NCI-H446 (cell line): Measurements from ENCODE around the gene SERPINB10.

Source experiments
- DNase-seq, 2 experiments: peaks; one replicate each; lab custom pipeline; 2025; lab: John Stamatoyannopoulos, UW

SERPINB10 gene, protein sequence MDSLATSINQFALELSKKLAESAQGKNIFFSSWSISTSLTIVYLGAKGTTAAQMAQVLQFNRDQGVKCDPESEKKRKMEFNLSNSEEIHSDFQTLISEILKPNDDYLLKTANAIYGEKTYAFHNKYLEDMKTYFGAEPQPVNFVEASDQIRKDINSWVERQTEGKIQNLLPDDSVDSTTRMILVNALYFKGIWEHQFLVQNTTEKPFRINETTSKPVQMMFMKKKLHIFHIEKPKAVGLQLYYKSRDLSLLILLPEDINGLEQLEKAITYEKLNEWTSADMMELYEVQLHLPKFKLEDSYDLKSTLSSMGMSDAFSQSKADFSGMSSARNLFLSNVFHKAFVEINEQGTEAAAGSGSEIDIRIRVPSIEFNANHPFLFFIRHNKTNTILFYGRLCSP

GRCh38 chr18:63907664-63908063 lies at the start of gene SERPINB10:
SERPINB10 (plus strand) TSS chr18:63907958; CDS start chr18:63915511, 7,553 bp downstream.
- no peak for DNase-seq

DNA sequence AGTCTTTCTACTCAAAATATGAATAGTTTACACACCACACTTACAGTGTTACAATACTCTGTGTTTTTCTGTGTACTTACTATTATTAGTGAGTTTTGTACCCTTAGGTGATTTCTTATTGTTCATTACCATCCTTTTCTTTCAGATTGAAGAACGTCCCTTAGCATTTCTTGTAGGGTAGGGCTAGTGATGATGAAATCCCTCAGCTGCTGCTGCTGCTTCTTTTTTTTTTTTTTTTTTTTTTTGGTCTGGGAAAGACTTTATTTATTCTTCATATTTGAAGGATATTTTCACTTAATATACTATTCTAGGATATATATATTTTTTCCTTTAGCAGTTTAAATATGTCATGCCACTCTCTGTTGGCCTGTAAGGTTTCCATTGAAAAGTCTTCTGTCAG lies 49.3 kb upstream of the SERPINB10 start:
- no peak for DNase-seq

DNA sequence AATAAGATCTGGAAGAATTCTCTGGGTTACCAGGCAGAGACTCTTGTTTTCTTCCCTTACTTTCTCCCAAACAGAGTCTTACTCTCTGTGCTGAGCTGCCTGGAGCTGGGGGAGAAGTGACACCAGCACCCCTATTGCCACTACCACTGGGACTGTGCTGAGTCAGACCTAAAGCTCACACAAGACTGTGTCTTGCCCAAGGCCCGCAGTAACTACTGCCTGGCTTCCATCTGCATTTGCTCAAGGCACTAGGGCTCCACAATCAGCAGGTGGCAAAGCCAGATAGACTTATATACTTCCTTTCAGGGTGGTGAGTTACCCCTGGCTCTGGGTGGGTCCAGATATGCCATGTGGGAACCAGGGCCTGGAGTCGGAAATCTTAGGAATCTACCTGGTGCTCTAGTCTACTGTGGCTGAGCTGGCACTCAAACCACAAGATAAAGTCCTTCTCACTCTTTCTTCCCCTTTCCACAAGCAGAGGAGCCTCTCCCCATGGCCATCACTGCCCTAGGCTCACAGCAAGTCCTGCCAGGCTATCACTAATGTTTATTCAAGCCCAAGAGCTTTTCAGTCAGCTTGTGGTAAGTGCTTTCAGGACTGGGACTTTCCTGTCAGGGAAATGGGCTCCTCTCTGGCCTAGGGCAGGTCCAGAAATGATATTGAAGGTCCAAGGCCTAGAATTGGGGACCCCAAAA lies 47.8 kb upstream of the SERPINB10 start:
- DNase-seq, result no peak

- no peak for DNase-seq
Measured at GRCh38 chr18:63860531-63860930, 47.2 kb upstream of the SERPINB10 start.

- no peak for DNase-seq
Measured at GRCh38 chr18:63867368-63868125, 40.2 kb upstream of the SERPINB10 start.

DNA sequence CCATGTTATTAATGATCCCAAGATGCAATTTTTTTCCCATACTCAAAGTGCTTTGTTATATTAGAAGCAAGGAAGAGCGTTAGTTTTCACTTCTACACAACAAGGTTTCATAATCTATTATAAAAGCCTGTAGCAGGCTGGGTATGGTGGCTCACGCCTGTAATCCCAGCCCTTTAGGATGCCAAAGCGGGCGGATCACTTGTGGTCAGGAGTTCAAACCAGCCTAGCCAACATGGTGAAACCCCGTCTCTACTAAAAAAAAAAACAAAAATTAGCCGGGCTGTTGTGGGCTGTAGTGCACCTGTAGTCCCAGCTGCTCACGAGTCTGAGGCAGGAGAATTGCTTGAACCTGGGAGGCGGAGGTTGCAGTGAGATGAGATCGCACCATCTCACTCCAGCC lies 39.2 kb upstream of the SERPINB10 start:
- DNase-seq, result no peak

DNA sequence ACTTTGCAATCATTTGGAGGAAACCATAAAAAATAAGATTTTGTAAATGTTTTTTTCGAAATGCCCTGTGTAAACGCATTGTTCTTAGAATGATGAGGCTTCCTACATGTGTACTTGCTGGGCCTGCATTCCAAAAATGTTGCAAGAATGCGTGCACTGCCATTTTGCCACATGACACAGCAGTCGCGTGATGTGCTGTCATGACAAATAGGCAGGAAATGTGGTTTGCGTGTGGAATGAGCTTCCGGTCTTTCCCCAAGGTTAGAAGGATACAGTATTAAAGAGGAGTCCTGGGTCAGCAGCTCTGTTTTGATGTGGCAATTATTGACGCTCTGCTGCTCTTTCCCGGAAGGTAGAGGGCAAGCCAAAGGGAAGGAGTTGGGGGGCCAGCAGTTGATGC lies 38.4 kb upstream of the SERPINB10 start:
- no peak for DNase-seq

GRCh38 chr18:63869851-63870250 lies 37.9 kb upstream of the SERPINB10 start:
- no peak for DNase-seq

DNA sequence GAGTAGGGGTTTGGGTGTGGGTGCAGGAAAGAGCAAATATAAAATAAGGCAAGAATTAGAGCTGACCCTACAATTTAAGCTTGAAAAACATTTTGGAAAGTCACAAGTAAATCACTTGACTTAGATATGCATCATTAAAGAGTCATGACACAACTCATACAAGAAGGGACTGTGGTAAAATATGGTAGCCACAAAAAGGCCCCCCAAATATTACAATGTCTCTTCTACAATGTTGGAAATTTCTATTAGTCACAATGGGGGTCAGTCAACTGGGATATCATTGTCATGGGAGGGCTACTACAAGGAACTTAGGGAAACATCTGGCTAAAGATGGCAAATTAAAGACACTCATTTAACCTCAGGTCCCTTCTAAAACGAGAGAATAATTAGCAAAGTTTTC lies 35.9 kb upstream of the SERPINB10 start:
- no peak for DNase-seq

DNA sequence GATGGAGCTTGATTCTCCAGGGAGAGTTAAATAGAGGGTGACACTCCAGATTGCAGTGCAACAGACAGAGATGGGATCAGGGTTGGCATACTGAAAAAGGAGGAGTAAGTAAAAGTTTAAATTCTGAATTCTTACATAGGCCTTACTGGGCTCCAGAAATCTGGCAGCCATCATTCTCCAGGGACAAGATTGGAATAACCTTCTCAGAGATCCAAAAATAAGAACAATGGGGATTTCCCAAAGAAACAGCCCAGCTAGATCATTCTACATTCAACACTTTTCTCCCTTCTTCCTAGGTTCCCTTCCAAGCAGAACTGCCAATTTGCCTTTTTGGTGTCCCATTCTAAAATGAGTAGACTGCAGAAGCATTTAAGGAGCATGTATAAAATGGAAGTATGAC lies 35.2 kb upstream of the SERPINB10 start:
- DNase-seq, result no peak

- DNase-seq, result no peak
Measured at GRCh38 chr18:63878343-63878742, 29.4 kb upstream of the SERPINB10 start.

GRCh38 chr18:63878925-63879324 lies 28.8 kb upstream of the SERPINB10 start:
- DNase-seq, result no peak

- DNase-seq, result no peak
Measured at GRCh38 chr18:63879709-63880108, 28.0 kb upstream of the SERPINB10 start.

- no peak for DNase-seq
Measured at GRCh38 chr18:63881851-63882250, 25.9 kb upstream of the SERPINB10 start.

DNA sequence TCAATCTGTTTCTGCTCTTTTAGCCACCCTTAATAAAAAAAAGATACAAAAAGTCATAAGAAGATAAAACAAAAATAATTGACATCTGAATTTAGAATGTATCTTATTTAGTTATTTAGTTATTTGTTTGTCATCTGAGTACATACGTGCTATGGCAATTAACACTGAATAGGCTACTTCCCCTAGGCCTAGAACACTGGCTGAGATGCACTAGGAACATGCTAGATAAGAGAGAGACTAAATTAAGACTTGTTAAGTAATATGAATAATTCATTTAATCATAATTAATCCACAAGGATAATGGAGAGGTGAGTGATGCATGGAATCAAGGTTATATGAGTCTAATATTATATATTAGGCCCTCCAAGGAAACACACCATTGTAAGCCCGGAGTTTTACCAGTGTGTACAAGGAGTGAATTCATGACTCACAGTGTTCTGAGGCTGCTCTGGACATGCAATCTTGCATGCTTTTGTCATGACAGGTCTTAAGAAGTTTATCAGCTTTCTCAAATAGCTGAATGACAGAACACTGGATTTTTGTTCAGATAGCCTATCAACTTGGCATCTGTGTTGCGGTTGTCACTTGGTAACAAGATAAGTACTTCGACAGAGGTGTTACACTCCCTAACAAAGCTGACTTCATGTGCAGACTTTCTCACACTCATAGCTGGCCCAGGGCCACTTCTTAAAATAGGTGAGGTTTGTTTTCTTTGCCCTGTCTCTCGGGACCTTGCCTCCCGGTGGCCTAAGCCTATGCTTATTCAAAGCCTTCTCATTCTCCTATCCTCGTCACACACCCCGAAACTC lies 25.2 kb upstream of the SERPINB10 start:
- no peak for DNase-seq

DNA sequence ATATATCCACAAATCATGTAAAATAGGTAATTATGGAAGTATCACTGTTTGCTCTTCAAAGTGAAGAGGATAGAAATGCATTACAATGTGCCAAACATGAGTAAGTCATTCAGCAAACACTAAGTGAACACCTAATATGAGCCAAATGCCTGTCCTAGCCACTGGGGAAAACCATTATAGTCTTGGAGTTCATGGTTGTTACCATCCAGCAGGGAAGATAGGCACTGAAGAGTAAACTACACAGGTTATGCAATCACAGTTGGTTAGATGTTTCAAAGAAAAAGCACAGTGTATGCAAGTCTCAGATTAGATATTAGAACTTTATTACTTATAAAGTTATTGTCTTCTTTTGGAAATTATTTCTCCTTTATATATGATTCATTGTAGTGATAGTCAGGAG lies 24.1 kb upstream of the SERPINB10 start:
- DNase-seq, result no peak

- DNase-seq, result no peak
Measured at GRCh38 chr18:63887424-63887823, 20.3 kb upstream of the SERPINB10 start, which contains the start of gene SERPINB2. SERPINB2 (plus strand) TSS chr18:63887705; CDS start chr18:63891445, 3,740 bp downstream.

GRCh38 chr18:63888470-63889190 lies 19.1 kb upstream of the SERPINB10 start:
- no peak for DNase-seq

DNA sequence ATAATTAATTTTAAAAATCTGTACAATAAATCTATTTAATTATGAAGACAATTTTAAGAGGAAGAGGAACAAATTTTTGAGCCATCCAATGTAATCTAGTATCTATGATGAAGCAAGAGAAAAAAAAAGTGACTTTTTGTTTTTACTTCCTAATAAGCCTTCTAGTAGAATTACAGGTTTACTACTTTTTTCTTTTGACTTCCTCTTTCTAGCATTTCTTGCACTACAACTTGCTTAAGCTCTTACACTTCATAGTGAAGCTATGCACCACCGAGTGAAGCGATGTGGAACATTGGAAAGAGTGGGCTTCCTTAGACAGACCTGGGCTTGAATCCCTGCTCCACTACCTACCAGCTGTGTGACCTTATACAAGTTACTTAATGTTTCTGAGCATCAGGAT lies 18.1 kb upstream of the SERPINB10 start:
- DNase-seq, result no peak

DNA sequence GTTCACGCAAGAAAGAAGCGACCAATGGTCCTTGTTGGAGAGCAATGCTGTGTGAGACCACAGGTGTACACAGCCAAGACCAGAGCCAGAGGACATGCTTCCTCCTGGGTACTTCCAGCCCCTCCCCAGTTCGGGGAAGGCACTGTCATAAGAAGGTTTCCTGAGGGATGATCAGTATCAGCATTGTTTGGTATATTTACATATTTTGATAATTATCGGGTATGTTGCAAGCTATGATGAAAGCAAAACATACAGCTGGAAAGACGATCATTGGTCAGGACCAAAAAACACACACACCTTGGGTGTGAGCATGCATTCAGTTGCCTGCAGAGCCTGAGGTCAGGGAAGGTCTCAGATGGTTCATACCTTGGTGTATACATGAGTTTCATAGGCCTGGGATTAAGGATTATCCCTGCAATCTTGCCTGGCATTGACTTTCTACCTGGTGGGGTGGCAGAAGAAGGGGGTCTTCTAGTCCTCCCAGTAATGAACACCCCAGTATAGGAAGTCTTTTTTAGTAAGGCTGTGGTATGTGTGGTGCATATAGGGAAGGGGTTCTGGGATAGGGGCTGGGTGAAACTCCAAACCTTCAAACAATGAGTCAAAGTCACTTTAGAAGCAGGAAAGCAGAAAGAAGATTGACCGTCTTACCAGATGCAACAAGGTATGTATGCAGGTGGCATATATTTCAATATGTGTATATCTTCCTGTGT lies 17.4 kb upstream of the SERPINB10 start:
- DNase-seq, result no peak

GRCh38 chr18:63890950-63891304 lies 16.8 kb upstream of the SERPINB10 start:
- DNase-seq, result peak in 1 of 2 experiments; percentile 27
